ENCODE data around the gene ROBO1. TPM values are rescaled to one million over a fixed set of nuclear protein-coding genes. Genes with fewer than 3 reads are reported as not detected.

Gene ROBO1
- total and polyA plus RNA-seq, 2 of the 8 experiments (the other 6 are each of a cell fraction or from before 2014, with no cell fraction given) = 51.4 to 91.0 TPM

DNA sequence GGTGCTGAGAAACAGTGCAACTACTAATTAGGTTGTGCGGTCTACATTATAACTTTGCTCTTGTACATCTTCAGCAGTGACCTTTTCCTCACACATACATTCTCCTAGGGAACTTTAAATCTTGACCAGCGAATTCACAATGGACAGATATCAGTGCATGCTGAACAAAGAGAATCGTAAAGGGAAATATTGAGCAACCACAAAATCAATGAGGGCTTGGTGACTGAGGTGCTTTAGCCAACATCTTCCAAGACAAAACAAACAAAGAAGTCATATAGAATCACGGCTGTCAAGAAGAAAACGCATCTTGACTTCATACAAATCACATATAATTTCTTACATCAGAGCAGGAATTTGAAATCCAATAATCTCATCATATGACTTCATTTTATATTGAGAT, 1022.0 kb downstream of the ROBO1 start:
- H3K79me1 ChIP-seq (ENCODE audit: low read depth, low read length) = no peaks in the 10 kb centered on the region
- H2BK5ac ChIP-seq (ENCODE audit: low read depth, low read length) = no peak overlapping the region
- no peak overlapping the region for H3K27ac ChIP-seq (ENCODE audit: low read depth, low read length)
- H3K36me3 ChIP-seq (ENCODE audit: control insufficient read depth in 2 of 4, insufficient read depth in 4 of 4, low read length in 3 of 4) = no peaks in the 10 kb centered on the region
- H4K20me1 ChIP-seq (replicated peaks in 1 of 2; ENCODE audit: control insufficient read depth in 1 of 2, insufficient read depth in 2 of 2, low read length in 2 of 2) = no peaks in the 10 kb centered on the region
- H3K9me3 ChIP-seq (ENCODE audit: insufficient read depth in 2 of 2, low read depth in 1 of 2, low read length in 1 of 2) = no peaks in the 10 kb centered on the region
- no peak overlapping the region for H3K4me3 ChIP-seq (ENCODE audit: extremely low read depth in 1 of 4, insufficient read depth in 2 of 4, low read depth in 3 of 4, low read length in 4 of 4)
- ChIA-PET CTCF (ENCODE audit: partially characterized antibody) (no interaction called here), POLR2A (ENCODE audit: partially characterized antibody) (no interaction called here)
- no peak overlapping the region for H4K8ac ChIP-seq (ENCODE audit: extremely low read depth, insufficient read depth, low read length)
- no peak overlapping the region for H2BK15ac ChIP-seq (ENCODE audit: low read length)
- no peak overlapping the region for H3K14ac ChIP-seq (ENCODE audit: insufficient read length)
- 89% methylated on average over 5 of the region's 5 CpGs; no CpG with 5 or more reads in 1 of the 2 experiments for WGBS, 2 experiments (ENCODE audit: extremely low coverage in 1 of 2, insufficient coverage in 1 of 2, insufficient read length in 1 of 2, insufficient replicate concordance in 2 of 2, low coverage in 1 of 2, low lambda C conversion rate in 2 of 2, missing lambda C conversion rate in 1 of 2)
- FAIRE-seq = no peak
- H3K9ac ChIP-seq (replicated peaks in 1 of 4; ENCODE audit: extremely low read depth in 1 of 4, low read depth in 3 of 4, low read length in 3 of 4) = no peak overlapping the region
- H4K5ac ChIP-seq (ENCODE audit: insufficient read length, low read depth, low read length) = no peak overlapping the region
- TF ChIP-seq TAF7 (optimal IDR thresholded peaks at IDR 0.05; ENCODE audit: borderline replicate concordance, low read depth, low read length) (no peak), EP300 (IDR thresholded peaks at IDR 0.05; ENCODE audit: borderline replicate concordance in 1 of 2, low read depth in 2 of 2, low read length in 2 of 2) (no peak), POLR2A (IDR thresholded peaks at IDR 0.05; ENCODE audit: control extremely low read depth in 1 of 2, low read depth in 2 of 2, low read length in 2 of 2) (no peak), FOSL1 (IDR thresholded peaks at IDR 0.05; ENCODE audit: insufficient read depth, low read depth, low read length) (no peak), GABPA (IDR thresholded peaks at IDR 0.05; ENCODE audit: borderline replicate concordance, insufficient read depth, low read length) (no peak), BACH1 (IDR thresholded peaks at IDR 0.05; ENCODE audit: low read length) (no peak), CHD2 (IDR thresholded peaks at IDR 0.05; ENCODE audit: low read length) (no peak)
- TF ChIP-seq, protein P1, sequence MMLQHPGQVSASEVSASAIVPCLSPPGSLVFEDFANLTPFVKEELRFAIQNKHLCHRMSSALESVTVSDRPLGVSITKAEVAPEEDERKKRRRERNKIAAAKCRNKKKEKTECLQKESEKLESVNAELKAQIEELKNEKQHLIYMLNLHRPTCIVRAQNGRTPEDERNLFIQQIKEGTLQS (IDR thresholded peaks at IDR 0.05; ENCODE audit: insufficient read depth, low read depth, low read length) = no peak
- H3K56ac ChIP-seq (replicated peaks; ENCODE audit: insufficient read length, low read depth, low read length) = no peak overlapping the region
- H2BK120ac ChIP-seq (replicated peaks; ENCODE audit: low read depth, low read length) = no peak overlapping the region
- no peak overlapping the region for H2AK5ac ChIP-seq (ENCODE audit: low read depth, low read length)
- H2AFZ ChIP-seq (ENCODE audit: low read length) = no peak overlapping the region
- H3K18ac ChIP-seq (ENCODE audit: extremely low read depth, low read length) = no peak overlapping the region
- H3K27me3 ChIP-seq (replicated peaks in 1 of 4; ENCODE audit: control insufficient read depth in 3 of 4, extremely low read depth in 1 of 4, insufficient read depth in 3 of 4, low read length in 3 of 4) = no peaks in the 10 kb centered on the region
- no peak overlapping the region for H2BK20ac ChIP-seq (ENCODE audit: low read length)
- no peaks in the 10 kb centered on the region for H3K79me2 ChIP-seq (ENCODE audit: control insufficient read depth in 1 of 2, insufficient read depth in 2 of 2, low read length in 2 of 2)
- no peak overlapping the region for H2BK12ac ChIP-seq (ENCODE audit: low read depth, low read length)
- H3K23me2 ChIP-seq (ENCODE audit: low read depth, low read length) = no peaks in the 10 kb centered on the region
- H3K23ac ChIP-seq (ENCODE audit: insufficient read length) = no peak overlapping the region
- no peak for DNase-seq (ENCODE audit: low read depth in 1 of 2, low spot score in 2 of 2)
- H3K4ac ChIP-seq (replicated peaks; ENCODE audit: insufficient read length, low read depth, low read length) = no peak overlapping the region
- H3K4me1 ChIP-seq (replicated peaks in 1 of 4; ENCODE audit: control insufficient read depth in 3 of 4, insufficient read depth in 4 of 4, low read length in 3 of 4) = no peaks in the 10 kb centered on the region
- no peak overlapping the region for H4K91ac ChIP-seq (replicated peaks; ENCODE audit: insufficient read length, low read length)
- no peak overlapping the region for H3K4me2 ChIP-seq (ENCODE audit: insufficient read depth in 1 of 2, low read depth in 2 of 2, low read length in 2 of 2)
